Measurements from ENCODE around the gene TIAL1.
"Not testable (repeated sequence)": the region's sequence is repeated elsewhere in the genome, so short reads cannot be mapped to it uniquely, and the experiment has no call there.

The TIAL1 gene

GRCh38 chr10:119531067-119531466 lies 65.7 kb downstream of the TIAL1 start:
- DNase-seq (ENCODE audit: low read depth), result no peak

- DNase-seq (ENCODE audit: low read depth), result not testable (repeated sequence)
These were observed 68.0 kb downstream of the TIAL1 start for GRCh38 chr10:119528663-119529237.

GRCh38 chr10:119526621-119527592 lies 69.9 kb downstream of the TIAL1 start:
- DNase-seq (ENCODE audit: low read depth), result no peak

- DNase-seq (ENCODE audit: low read depth), result no peak
These were observed 70.6 kb downstream of the TIAL1 start for GRCh38 chr10:119526149-119526548.

GRCh38 chr10:119525116-119525515 lies 71.6 kb downstream of the TIAL1 start:
- no peak for DNase-seq (ENCODE audit: low read depth)

- no peak for DNase-seq (ENCODE audit: low read depth)
These were observed 72.1 kb downstream of the TIAL1 start for GRCh38 chr10:119524720-119525070.

GRCh38 chr10:119523895-119524719 lies 72.7 kb downstream of the TIAL1 start:
- no peak for DNase-seq (ENCODE audit: low read depth)
